ENCODE measurements around the gene TMEM108.

DNA sequence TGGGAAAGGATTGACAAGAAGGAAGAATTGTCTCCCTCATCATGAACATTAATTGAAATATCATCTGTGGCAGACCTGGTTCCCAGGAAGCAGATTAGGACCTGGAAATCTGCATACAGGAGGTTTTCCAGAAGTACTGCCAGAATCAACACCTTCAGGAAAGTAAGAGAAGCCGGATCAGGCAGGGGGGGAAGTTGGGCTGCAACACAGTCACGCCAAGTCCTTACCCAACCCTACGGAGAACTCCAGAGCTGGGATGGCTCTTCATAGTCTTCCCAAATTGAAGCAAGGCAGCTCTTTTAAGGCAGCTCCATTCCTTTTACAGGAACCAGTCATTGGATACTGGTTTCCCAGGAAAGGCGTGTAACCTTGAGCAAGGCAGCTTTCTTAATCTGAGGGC is 326.5 kb downstream of the TMEM108 start:
- TF ChIP-seq, protein P1, sequence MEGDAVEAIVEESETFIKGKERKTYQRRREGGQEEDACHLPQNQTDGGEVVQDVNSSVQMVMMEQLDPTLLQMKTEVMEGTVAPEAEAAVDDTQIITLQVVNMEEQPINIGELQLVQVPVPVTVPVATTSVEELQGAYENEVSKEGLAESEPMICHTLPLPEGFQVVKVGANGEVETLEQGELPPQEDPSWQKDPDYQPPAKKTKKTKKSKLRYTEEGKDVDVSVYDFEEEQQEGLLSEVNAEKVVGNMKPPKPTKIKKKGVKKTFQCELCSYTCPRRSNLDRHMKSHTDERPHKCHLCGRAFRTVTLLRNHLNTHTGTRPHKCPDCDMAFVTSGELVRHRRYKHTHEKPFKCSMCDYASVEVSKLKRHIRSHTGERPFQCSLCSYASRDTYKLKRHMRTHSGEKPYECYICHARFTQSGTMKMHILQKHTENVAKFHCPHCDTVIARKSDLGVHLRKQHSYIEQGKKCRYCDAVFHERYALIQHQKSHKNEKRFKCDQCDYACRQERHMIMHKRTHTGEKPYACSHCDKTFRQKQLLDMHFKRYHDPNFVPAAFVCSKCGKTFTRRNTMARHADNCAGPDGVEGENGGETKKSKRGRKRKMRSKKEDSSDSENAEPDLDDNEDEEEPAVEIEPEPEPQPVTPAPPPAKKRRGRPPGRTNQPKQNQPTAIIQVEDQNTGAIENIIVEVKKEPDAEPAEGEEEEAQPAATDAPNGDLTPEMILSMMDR (IDR thresholded peaks at IDR 0.05 in 2 of 3, conservative IDR thresholded peaks at IDR 0.05 in 1 of 3; ENCODE audit: control insufficient read depth in 2 of 3, extremely low read depth in 1 of 3, insufficient read depth in 1 of 3, low read depth in 3 of 3, low read length in 3 of 3) = no peak
- no peak for TF ChIP-seq CEBPB (IDR thresholded peaks at IDR 0.05; ENCODE audit: borderline replicate concordance in 1 of 2, low read depth in 2 of 2, low read length in 2 of 2)
- no peak for TF ChIP-seq ZNF592 (IDR thresholded peaks at IDR 0.05)
- no peak for TF ChIP-seq SMAD1 (IDR thresholded peaks at IDR 0.05; ENCODE audit: low read depth, partially characterized antibody)
- no peak for TF ChIP-seq ZNF384 (IDR thresholded peaks at IDR 0.05; ENCODE audit: borderline replicate concordance, low read depth, low read length)
- no peak for TF ChIP-seq EP300 (IDR thresholded peaks at IDR 0.05; ENCODE audit: borderline replicate concordance in 1 of 2, control insufficient read depth in 1 of 2, low read depth in 2 of 2, low read length in 2 of 2)
- no peak for TF ChIP-seq NR2C2 (IDR thresholded peaks at IDR 0.05; ENCODE audit: borderline replicate concordance, control insufficient read depth, insufficient read length, low read depth)
- TF ChIP-seq CHD1 (IDR thresholded peaks at IDR 0.05; ENCODE audit: low read depth, low read length) = no peak
- no peak for TF ChIP-seq BHLHE40 (IDR thresholded peaks at IDR 0.05; ENCODE audit: borderline replicate concordance in 1 of 2, low read depth in 2 of 2, low read length in 1 of 2)
- TF ChIP-seq, protein P2, sequence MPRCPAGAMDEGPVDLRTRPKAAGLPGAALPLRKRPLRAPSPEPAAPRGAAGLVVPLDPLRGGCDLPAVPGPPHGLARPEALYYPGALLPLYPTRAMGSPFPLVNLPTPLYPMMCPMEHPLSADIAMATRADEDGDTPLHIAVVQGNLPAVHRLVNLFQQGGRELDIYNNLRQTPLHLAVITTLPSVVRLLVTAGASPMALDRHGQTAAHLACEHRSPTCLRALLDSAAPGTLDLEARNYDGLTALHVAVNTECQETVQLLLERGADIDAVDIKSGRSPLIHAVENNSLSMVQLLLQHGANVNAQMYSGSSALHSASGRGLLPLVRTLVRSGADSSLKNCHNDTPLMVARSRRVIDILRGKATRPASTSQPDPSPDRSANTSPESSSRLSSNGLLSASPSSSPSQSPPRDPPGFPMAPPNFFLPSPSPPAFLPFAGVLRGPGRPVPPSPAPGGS (IDR thresholded peaks at IDR 0.05; ENCODE audit: borderline replicate concordance, insufficient read depth, low read depth, low read length, poor library complexity, severe bottlenecking) = no peak
- no peak for TF ChIP-seq POLR2A (IDR thresholded peaks at IDR 0.05; ENCODE audit: low read depth, low read length)
- TF ChIP-seq SIX5 (IDR thresholded peaks at IDR 0.05; ENCODE audit: low read depth, low read length, severe bottlenecking) = no peak
- no peak for TF ChIP-seq CREB1 (IDR thresholded peaks at IDR 0.05; ENCODE audit: low read depth)

Data from GM12878 (cell line).